ENCODE measurements around the gene UBE2U. TPM values are rescaled to one million over a fixed set of nuclear protein-coding genes. Genes with fewer than 3 reads are reported as not detected.

UBE2U gene
- polyA plus RNA-seq, 1 donor from 2014 or later = not detected

GRCh38 chr1:64194168-64195080 lies 9.0 kb upstream of the UBE2U start:
- H3K4me2 ChIP-seq (ENCODE audit: low read length) = no peak overlapping the region
- no peaks in the 10 kb centered on the region for H3F3A ChIP-seq (ENCODE audit: insufficient read depth, low read length, poor library complexity, severe bottlenecking)
- no peaks in the 10 kb centered on the region for H3K9me2 ChIP-seq (ENCODE audit: insufficient read depth, low read length)
- H3K9ac ChIP-seq (ENCODE audit: low read length) = no peak overlapping the region
- H3K27ac ChIP-seq (ENCODE audit: low read length) = no peak overlapping the region
- no peaks in the 10 kb centered on the region for H3K9me3 ChIP-seq (ENCODE audit: low read length)
- H4K20me1 ChIP-seq (ENCODE audit: insufficient read depth) = no peaks in the 10 kb centered on the region
- H2AFZ ChIP-seq (ENCODE audit: low read depth, low read length) = no peak overlapping the region
- H3K36me3 ChIP-seq (ENCODE audit: insufficient read depth, low read length) = no peaks in the 10 kb centered on the region
- H3K27me3 ChIP-seq (ENCODE audit: insufficient read depth, low read depth, low read length) = no peaks in the 10 kb centered on the region
- H3K4me3 ChIP-seq (ENCODE audit: low read length) = no peak overlapping the region
- no peak for TF ChIP-seq EP300 (conservative IDR thresholded peaks at IDR 0.05; ENCODE audit: poor library complexity, severe bottlenecking)
- TF ChIP-seq REST (IDR thresholded peaks at IDR 0.05; ENCODE audit: borderline replicate concordance) = no peak
- no peak for TF ChIP-seq CTCF (IDR thresholded peaks at IDR 0.05; ENCODE audit: poor library complexity, severe bottlenecking)
- no peak for TF ChIP-seq EZH2 (IDR thresholded peaks at IDR 0.05; ENCODE audit: borderline replicate concordance, insufficient read depth, low read length, poor library complexity, severe bottlenecking)
- TF ChIP-seq TAF1 (IDR thresholded peaks at IDR 0.05; ENCODE audit: low read depth) = no peak
- TF ChIP-seq SMC3 (conservative IDR thresholded peaks at IDR 0.05; ENCODE audit: poor library complexity) = no peak
- TF ChIP-seq RAD21 (conservative IDR thresholded peaks at IDR 0.05) = no peak
- no peak for TF ChIP-seq MXI1 (conservative IDR thresholded peaks at IDR 0.05; ENCODE audit: poor library complexity, severe bottlenecking)
- TF ChIP-seq POLR2AphosphoS5 (IDR thresholded peaks at IDR 0.05) = no peak
- no peaks in the 10 kb centered on the region for H3K79me2 ChIP-seq (replicated peaks; ENCODE audit: insufficient read depth, low read length)

- H3K27ac ChIP-seq (ENCODE audit: low read length) = no peak overlapping the region
- no peaks in the 10 kb centered on the region for H3K36me3 ChIP-seq (ENCODE audit: insufficient read depth, low read length)
- no peak for TF ChIP-seq EP300 (conservative IDR thresholded peaks at IDR 0.05; ENCODE audit: poor library complexity, severe bottlenecking)
- no peak for TF ChIP-seq REST (IDR thresholded peaks at IDR 0.05; ENCODE audit: borderline replicate concordance)
- no peak for TF ChIP-seq POLR2AphosphoS5 (IDR thresholded peaks at IDR 0.05)
- no peak for TF ChIP-seq SMC3 (conservative IDR thresholded peaks at IDR 0.05; ENCODE audit: poor library complexity)
- no peak for TF ChIP-seq MXI1 (conservative IDR thresholded peaks at IDR 0.05; ENCODE audit: poor library complexity, severe bottlenecking)
- TF ChIP-seq CTCF (IDR thresholded peaks at IDR 0.05; ENCODE audit: poor library complexity, severe bottlenecking) = no peak
- no peak for TF ChIP-seq RAD21 (conservative IDR thresholded peaks at IDR 0.05)
- no peak for TF ChIP-seq TAF1 (IDR thresholded peaks at IDR 0.05; ENCODE audit: low read depth)
- no peak for TF ChIP-seq EZH2 (IDR thresholded peaks at IDR 0.05; ENCODE audit: borderline replicate concordance, insufficient read depth, low read length, poor library complexity, severe bottlenecking)
- no peak overlapping the region for H2AFZ ChIP-seq (ENCODE audit: low read depth, low read length)
- no peaks in the 10 kb centered on the region for H3K27me3 ChIP-seq (ENCODE audit: insufficient read depth, low read depth, low read length)
- H3K9ac ChIP-seq (ENCODE audit: low read length) = no peak overlapping the region
- no peaks in the 10 kb centered on the region for H4K20me1 ChIP-seq (ENCODE audit: insufficient read depth)
- H3K79me2 ChIP-seq (replicated peaks; ENCODE audit: insufficient read depth, low read length) = no peaks in the 10 kb centered on the region
- no peaks in the 10 kb centered on the region for H3F3A ChIP-seq (ENCODE audit: insufficient read depth, low read length, poor library complexity, severe bottlenecking)
- no peaks in the 10 kb centered on the region for H3K9me3 ChIP-seq (ENCODE audit: low read length)
- H3K4me2 ChIP-seq (ENCODE audit: low read length) = no peak overlapping the region
- H3K9me2 ChIP-seq (ENCODE audit: insufficient read depth, low read length) = no peaks in the 10 kb centered on the region
- no peak overlapping the region for H3K4me3 ChIP-seq (ENCODE audit: low read length)
Measured at GRCh38 chr1:64195081-64195395, 8.4 kb upstream of the UBE2U start.
